ENCODE measurements around the gene TOM1L2.

Gene TOM1L2

DNA sequence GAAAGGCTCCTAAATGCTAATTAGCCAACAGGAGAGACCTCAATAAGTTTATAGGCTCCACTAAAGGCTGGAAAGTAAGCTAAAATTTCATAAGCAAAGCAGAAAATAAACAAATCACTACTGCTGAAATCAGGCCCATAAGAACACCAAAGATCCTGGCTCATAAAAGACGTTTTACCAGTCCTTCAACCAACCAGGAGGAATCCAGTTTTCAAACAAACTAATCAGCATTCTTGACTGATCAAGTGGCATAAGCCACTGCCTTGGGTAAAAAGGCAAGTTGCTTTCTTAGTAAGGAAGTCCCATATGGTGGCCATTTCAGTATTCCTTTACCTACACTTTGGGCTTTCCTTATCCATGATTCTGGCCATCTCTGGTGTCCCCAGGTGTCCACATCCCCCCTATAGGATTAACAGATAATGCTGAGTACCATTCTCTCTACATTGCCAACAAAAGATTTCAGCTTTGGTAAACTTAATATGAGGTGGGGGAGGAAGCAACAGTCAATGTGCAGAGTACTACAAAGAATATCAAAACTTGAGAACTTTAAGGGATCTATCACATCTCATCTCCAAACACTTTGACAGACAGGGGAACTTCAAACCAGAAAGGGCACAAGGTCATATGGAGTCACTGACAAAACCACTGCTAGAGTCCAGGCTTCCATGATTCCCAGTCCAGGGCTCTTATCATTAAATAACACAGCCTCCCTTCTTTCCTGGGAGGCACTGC lies 1.3 kb downstream of the TOM1L2 start:
- no peak for DNase-seq (ENCODE audit: low read depth in 2 of 2)

DNA sequence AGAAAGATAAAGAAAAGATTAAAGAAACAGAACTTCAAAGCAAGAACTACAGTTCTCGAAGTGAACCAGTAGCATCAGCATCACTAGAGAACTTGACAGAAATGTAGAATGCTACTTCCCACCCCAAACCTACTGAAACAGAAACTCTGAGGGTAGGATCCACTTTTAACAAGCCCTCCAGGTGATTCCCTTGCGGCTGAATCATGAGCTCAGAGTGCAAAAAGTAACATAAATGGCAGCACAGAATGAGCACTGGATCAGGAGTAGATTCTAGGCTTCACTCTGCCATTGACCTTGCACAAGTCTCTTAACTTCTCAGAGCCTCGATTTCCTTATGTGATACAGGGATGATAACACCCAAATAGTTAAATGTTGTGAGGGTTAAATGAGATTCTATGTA lies 5.8 kb downstream of the TOM1L2 start:
- no peak for DNase-seq (ENCODE audit: low read depth in 2 of 2)

DNA sequence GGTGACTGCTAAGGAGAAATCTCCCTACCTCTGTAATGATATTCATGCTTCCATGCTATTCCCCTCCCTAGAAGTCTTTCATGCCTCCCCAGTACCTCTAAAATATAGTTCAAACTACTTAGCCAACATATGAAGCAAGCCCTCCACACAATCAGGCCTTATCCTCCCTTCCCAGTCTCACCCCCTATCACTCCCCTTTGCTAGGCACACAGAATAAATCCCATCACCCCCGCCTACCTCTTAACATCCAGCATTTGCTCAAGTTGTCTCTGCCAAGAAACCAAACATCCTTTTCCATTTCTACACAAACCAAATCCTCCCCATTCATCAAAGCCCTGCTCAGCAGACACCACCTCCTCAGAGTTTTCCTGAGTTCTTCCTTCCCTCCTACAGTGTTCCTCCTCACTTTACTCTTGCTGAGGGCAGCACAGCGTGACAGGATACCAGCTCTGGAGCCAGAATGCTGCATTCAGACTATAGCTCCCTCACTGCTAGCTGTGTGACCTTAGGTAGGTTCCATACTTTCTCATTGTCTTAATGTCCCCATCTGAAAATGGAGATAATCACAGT lies 7.0 kb downstream of the TOM1L2 start:
- no peak for DNase-seq (ENCODE audit: low read depth in 2 of 2)

DNA sequence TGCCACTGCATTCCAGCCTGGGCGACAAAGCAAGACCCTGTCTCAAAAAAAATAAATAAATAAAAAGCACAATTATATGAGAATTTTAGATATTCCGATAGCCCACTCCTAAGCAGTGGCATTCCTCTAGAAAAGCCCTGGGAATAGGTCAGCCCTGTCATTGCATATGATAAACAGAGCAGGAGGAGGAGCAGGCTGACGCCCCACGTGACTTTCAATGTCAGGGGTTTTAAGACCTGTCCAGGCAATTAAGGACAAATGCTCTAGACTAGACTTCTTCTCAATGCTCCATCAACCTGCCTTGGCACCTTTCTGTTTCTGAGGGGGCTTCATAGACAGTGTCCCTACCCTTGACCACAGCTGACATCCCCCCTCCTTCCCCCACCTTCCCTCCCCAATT lies 7.5 kb downstream of the TOM1L2 start:
- no peak for DNase-seq (ENCODE audit: low read depth in 2 of 2)

DNA sequence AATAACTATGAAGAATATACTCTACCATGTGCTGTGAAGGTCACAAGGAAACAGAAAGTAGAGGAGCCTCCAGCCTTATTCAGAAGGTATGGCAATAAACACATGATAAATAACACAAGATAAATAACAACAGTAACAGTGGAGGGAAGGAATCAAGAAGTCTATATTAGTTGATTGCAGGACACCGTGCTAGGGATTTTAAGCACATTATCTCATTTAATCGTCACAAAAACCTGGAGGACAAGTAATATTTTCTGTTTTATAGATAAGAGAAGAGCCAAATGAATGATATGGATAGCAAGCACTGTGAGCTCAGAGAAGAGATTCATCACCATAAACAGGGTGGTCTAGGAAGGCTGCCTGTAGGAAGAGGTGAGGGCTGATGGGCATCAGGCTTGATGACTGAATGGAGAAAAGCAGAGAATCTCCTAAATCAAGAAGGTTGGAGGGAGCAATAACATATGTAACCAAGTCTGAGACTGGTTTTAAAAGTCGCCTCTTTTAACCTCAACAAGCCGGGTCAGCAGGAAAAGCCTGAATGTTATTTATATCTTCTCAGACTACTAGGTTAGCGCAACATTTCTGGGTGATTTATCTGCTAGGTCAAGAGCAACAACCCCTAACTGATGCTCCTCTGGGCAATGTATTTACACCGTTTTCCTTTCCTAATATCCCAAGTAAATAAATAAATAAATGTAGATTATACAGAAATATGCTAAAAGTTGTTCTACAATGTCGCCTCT lies 8.3 kb downstream of the TOM1L2 start:
- DNase-seq (ENCODE audit: low read depth in 2 of 2): no peak

DNA sequence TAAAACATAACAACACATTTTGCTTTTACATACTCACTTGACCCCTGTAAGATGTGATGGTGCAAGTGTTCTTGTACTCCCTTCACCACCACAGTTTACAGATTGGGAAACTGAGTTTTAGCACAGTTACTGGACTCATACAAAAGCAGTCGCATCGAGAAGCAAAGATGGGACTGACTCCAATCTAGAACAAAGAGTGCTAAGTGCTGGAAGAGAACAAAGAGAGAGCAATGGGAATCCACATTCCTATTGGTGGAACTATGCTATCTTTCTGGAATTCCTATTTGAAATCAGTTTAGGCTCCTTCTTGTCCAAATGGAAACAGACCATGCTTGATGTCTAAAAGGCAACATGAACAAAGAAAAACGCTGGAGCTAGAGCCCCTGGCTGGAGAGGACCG lies 9.1 kb downstream of the TOM1L2 start:
- no peak for DNase-seq (ENCODE audit: low read depth in 2 of 2)

DNA sequence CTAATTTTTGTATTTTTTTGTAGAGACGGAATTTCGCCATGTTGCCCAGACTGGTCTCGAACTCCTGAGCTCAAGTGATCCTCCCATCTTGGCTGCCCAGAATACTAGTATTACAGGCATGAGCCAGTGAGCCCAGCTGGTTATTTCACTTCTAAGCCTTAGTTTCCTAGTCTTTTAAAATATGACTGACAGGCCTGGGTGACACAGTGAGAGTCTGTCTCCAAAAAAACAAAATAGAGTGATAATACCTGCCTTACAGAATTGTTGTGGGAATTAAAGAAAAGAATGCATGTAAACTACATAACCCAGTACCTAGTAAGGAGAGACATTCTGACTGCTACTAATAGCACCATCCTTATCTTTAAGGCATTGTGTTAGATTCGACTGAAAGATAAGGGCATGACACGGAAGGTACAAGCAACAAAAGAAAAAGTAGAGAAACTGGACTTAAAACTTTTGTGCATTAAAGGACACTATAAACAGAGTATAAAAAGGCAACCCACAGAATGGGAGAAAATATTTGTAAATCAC lies 11.6 kb downstream of the TOM1L2 start:
- DNase-seq (ENCODE audit: low read depth in 2 of 2): no peak

DNA sequence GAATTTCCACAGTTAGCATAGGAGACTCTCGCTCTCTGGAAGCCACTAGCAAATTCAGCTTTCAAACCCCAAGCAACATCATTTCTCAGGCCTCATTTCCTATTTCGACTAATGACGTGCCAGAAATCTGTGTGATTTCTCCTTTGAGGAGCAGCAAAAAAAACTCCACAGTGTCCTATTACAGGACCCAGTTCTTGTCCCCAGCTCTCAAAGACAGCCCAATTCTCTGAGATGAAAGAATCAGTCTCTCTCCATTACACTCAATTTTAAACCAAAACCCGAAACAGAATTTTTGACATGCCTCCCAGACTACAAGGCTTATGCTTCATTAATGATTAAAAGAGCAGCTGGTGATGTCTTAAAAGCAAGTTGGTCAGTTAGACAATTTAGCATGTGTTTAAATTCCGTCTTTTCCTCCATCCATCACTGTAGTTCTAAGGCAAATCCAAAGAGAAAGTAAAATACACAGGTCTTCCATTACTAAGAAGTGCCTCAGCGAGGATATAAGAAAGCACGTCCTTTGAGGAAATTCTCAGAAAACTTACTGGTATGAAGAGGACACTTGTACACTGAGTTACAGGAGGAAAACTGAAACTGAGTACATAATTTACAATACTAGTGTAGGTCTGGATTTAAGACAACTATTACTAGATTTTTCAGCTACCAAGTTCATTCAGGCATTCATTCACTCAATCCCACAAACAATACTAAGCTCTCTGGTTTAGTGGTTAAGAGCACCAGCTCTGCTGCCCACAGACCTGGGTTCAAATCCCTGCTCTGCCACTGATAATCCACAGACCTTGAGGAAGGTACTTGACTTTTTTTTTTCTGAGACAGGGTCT lies 12.5 kb downstream of the TOM1L2 start:
- peak in 1 of 2 donors; percentile 16 for DNase-seq (ENCODE audit: low read depth in 2 of 2)

DNA sequence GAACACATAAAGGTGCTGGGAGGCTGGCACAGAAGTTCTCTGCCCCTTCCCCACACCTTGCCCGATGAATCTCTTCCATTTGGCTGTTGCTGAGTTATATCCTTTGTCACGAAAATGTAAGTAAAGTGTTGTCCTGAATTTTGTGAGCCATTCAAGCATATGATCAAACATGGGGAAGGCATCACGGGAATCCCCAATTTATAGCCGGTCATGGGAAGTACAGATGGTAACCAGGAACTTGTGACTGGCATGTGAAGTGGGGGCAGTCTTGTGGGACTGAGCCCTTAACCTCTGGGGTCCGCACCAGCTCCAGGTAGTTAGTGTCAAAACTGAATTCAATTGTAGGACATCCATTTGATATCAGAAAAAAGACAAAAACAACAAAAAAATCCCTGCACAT lies 13.2 kb downstream of the TOM1L2 start:
- no peak for DNase-seq (ENCODE audit: low read depth in 2 of 2)

DNA sequence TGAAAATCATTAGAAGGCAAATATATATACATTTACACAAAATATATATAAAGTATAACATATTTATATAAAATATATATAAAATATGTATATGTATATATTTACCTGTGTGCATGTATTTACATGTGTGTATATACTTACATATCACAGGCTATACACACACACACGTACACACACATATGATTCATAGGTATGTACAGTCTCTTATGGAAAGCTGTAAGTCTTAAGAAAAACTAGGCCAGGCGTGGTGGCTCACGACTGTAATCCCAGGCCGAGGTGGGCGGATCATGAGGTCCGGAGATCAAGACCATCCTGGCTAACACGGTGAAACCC lies 14.7 kb downstream of the TOM1L2 start:
- no peak for DNase-seq (ENCODE audit: low read depth in 2 of 2)

DNA sequence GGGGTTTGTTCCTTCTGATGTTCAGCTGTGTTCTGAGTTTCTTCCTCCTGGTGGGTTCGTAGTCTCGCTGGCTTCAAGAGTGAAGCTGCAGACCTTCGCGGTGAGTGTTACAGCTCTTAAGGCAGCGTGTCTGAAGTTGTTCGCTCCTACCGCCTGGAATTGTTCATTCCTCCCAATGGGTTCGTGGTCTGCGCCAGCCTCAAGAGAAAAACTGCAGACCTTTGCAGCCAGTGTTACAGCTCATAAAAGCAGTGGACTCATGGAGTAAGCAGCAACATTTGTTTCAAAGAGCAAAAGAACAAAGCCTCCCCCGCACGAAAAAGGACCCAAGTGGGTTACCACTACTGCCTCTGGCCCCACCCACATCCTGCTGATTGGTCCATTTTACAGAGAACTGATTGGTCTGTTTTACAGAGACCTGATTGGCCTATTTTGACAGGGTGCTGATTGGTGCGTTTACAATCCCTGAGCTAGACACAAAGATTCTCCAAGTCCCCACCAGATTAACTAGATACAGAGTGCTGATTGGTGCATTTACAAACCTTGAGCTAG lies 16.3 kb downstream of the TOM1L2 start:
- peak in 1 of 2 donors; percentile 28 for DNase-seq (ENCODE audit: low read depth in 2 of 2)

DNA sequence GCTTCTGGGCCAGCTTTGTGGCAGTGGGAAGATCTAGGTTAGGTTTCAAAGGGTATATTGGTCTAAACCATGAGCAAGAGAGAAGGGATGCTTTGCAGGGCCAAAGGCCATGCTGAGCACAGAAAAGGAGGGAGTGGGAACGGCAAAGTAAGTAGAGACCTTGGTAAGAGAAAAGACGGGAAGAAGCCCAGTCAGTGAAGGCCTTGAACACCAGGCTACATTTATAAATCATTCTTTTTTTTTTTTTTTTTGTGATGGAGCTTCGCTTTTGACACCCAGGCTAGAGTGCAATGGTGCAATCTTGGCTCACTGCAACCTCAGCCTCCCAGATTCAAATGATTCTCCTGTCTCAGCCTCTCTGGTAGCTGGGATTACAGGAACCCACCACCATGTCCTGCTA lies 18.1 kb downstream of the TOM1L2 start:
- DNase-seq (ENCODE audit: low read depth in 2 of 2): no peak

DNA sequence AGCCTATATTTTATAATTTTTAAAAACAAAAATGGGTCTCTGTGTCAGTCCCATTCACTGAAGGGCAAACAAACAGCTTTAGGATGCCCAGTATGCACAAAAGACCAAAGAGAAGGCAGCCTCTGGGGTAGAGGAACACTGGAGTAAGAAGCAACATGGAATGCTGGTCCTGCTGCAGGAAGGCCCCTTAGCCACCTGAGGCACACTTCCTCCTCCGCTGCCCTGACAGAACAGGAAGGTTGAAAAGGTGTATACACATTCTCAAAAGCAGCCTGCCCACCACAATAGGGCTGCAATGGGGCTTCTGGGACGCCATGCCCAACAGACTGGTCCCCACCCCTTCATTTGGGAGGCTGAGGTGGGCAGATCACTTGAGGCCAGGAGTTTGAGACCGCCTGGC lies 19.5 kb downstream of the TOM1L2 start:
- no peak for DNase-seq (ENCODE audit: low read depth in 2 of 2)

DNA sequence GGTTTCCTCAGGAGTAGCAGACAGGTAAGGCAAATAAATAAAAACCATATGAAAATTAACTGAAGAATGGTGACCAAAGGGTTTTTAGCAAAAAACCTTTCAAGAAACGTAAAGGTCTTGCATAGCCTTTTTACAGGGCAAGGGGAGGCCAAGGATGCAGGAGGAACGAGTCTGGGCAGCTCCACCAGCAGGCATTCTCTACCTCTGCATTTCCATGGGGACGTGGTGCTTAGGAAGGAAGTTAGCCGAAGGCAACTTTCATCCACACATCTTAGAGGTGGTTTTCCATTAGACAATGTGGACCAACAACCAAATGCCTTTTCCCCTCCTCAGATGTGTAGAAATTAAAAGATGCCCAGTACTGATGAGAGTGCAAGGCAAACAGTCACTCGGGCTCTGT lies 20.7 kb downstream of the TOM1L2 start:
- DNase-seq (ENCODE audit: low read depth in 2 of 2): no peak

DNA sequence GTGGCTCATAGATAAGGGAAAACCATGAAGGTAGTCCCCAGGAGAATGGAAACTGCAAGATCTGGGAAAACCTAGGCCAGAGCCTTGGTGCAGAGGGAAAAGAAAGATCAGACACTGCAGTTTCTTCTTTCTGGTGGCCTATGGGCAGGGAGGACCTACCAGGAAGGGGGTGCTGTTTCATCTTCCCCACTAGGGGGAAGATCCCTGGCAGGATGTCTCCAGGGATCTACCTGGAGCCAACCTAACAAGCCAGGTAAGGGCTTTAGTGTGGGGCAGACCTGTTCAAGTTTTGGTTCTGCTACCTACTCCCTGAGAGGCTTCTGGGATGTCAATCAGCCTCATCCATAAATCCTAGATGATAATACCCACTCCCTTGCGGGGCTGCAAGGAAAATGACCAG lies 21.4 kb downstream of the TOM1L2 start:
- DNase-seq (ENCODE audit: low read depth in 2 of 2): no peak

DNA sequence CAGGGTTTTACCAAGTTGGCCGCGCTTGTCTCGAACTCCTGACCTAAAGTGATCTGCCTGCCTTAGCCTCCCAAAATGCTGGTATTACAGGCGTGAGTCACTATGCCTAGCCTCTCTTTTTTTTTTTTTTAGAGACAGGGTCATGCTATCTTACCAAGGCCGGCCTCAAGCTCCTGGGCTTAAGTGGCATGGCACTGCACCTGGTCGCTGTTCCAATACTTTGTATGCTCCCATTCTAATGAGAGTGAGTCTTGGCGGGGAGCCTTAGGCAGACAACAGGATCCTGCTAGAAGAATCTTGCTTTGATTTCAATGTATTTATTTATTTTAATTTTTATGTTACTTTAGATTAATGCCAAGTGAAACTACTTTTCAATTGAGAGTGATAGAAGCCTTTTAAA lies 21.9 kb downstream of the TOM1L2 start:
- DNase-seq (ENCODE audit: low read depth in 2 of 2): no peak

DNA sequence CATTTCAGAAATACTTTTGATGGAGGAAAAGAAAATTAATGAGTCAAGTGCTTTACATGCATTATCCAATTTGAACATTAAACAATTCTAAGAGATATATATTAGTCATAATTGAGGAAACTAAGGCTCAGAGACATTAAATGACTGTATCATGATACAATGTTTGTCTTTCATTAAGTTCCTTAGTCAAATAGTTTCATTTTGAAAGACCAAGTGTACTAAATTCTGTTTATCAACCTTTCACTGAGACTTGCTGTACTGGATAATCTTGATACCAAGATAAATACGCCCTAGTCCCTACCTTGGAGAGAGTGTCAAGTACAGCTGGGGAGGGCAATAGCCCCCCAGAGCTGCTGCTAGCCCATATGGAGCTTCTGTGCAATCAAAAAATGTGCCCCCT lies 24.2 kb downstream of the TOM1L2 start:
- no peak for DNase-seq (ENCODE audit: low read depth in 2 of 2)

DNA sequence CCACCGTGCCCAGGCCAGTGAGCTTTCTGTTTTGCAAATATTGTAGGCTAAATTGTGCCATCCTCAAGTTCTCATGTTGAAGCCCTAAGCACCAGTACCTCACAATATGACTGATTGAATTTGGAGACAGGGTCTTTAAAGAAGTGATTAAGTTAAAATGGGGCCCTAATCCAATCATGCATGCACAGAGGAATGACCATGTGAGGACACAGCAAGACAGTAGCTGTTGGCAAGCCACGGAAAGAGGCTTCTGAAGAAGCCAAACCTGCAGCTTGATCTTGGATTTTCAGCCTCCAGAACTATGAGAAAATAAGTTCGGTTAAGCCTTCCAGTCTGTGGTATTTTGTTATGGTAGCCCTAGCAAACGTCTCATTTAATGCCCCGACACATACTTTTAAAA lies 24.9 kb downstream of the TOM1L2 start:
- no peak for DNase-seq (ENCODE audit: low read depth in 2 of 2)

DNA sequence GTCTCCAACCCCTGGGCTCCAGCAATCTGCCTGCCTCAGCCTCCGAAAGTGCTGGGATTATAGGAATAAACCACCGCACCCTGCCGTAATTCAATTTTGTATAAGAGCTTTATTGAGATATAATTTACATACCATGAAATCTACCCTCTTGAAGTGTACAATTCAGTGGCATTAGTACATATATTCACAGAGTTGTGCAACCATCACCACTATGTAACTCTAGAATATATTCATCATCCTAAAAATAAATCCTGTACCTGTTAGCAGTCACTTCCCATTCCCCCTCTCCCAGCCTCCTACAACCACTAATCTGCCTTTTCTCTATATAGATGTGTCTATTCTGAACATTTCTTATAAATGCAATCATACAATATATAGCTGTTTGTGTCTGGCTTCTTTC lies 26.1 kb downstream of the TOM1L2 start:
- DNase-seq (ENCODE audit: low read depth in 2 of 2): no peak

DNA sequence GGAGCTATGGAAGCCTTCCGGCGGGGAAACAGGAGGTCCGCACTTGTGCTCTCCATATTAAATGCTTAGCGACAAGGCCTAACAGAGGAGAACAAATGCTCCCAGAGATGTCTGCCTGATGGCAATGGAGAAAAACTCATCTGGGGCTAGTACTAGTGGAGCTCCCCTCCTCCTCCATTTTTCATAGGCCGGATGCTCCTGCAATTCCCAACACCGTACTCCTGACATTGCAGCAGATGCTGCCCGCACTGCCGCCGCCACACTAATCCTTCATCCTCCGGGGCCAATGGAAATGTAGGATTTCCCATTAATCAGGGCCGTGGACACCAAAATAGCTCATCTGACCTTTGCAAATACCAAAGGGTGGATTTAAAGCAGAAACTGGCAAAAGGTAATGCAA lies 27.5 kb downstream of the TOM1L2 start:
- DNase-seq (ENCODE audit: low read depth in 2 of 2): no peak

DNA sequence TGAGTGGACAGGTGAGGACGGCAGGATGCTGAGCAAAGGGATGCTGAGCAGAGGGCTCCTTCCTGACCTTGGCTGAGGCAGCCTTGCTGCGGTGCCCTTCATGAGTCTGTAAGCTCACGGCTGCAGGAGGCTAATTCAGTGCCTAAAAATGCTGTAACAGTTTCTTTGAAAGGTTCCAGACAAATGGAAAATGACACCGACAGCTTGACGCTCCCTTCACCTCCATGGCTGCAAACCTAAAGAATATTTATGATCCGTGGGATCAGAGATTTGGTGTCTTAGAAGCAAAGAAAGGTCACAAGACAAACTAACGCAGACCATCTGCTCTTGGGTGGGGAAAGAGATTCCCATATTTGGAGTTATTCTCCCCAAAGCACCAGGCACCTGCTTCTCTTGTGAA lies 28.0 kb downstream of the TOM1L2 start:
- no peak for DNase-seq (ENCODE audit: low read depth in 2 of 2)

All from stimulated activated CD8-positive, alpha-beta memory T cell treated with anti-CD3 and anti-CD28 coated beads, Interleukin-15, amount 100 ng/mL, for 48 hours (primary cell).